ENCODE measurements around the gene PLBD1. TPM values are rescaled to one million over a fixed set of nuclear protein-coding genes. Genes with fewer than 3 reads are reported as not detected.

Gene PLBD1
- total RNA-seq, 3 donors from 2014 or later = 0.13 to 0.43 TPM; not detected in 1

DNA sequence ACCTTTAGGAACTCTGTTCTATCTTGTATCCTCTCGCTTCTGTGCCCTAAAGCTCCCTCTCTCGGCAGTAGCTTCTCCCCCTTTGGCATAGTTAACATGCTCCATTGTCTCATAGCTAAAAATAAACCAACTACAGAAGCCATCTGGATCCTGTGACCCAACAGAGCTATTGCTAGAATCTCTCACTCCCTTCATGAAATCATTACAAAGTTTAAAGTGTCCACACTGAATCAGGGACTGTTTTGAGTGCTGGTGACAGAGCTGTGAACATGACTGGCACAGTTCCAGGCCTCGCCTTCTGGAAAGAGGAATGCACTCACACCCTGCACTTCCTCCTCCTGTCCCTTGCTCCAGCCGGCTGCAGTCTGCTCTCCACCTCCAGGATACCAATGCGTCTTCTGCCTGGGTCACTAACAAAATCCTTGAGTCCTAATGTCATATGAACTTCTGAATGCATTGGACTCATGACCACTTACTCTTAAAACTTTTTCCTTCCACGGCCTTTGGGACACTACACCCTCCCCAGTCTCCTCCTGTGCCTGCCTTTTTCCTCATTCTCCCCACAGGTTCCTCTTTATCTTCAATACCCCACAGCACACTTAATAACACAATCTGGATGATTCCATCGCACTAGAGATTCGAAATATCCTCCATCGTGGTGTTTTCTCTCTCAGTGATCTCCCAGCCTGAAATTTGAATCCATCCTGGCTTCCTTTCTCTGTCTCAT lies 13.2 kb downstream of the PLBD1 start:
- Mint-ChIP-seq H3K9me3 (no peaks in the 10 kb centered on the region), H3K4me1 (ENCODE audit: low read depth) (peaks cover 4% of the 10 kb centered on the region), H3K27me3 (ENCODE audit: low read depth) (peaks cover 3% of the 10 kb centered on the region), H3K36me3 (ENCODE audit: insufficient read depth) (no peaks in the 10 kb centered on the region), H3K4me3 (no peak overlapping the region)
- DNase-seq (no peak), ATAC-seq (no peak)

DNA sequence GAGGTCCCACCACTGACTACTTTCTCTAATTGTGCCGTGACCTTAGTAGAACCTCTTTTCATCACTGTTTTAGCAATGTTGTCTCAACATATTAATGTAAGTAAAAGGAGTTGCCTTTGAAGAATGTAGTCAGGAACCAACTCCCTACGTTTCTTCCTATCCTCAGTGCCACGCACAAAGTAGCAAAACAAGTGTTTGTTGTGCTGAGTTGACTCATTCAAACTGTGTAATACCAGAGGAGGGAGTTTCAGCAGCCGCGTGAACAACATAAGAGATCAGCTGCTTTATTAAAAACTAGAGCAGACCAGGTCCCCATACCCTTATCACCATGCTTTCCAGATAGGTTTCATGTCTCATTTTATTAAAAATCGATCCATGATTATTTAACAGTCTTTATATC lies 19.1 kb downstream of the PLBD1 start:
- Mint-ChIP-seq H3K4me1 (ENCODE audit: low read depth) (no peaks in the 10 kb centered on the region), H3K9me3 (no peaks in the 10 kb centered on the region), H3K4me3 (no peak overlapping the region), H3K36me3 (ENCODE audit: insufficient read depth) (no peaks in the 10 kb centered on the region), H3K27me3 (ENCODE audit: low read depth) (peaks cover 6% of the 10 kb centered on the region)
- no peak for DNase-seq
- no peak for ATAC-seq

DNA sequence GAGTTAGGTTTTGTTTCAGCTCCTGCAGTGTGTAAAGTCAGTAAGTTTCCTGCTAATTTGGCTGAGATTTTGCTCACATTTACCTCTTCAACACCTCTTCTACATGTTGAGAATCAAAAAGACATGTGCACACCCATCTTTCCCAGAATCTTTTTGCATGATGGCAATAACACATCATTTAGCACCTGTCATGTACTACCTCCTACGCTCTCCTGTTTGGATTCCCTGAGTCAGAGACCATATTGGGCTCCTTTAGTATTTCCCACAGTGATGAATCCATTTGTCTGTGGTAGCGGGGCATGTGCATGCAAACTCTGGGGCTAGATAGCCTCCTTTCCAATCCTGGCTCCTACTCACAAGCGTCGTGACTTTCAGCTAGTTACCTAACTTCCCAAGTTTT lies 20.1 kb downstream of the PLBD1 start:
- ATAC-seq = no peak

DNA sequence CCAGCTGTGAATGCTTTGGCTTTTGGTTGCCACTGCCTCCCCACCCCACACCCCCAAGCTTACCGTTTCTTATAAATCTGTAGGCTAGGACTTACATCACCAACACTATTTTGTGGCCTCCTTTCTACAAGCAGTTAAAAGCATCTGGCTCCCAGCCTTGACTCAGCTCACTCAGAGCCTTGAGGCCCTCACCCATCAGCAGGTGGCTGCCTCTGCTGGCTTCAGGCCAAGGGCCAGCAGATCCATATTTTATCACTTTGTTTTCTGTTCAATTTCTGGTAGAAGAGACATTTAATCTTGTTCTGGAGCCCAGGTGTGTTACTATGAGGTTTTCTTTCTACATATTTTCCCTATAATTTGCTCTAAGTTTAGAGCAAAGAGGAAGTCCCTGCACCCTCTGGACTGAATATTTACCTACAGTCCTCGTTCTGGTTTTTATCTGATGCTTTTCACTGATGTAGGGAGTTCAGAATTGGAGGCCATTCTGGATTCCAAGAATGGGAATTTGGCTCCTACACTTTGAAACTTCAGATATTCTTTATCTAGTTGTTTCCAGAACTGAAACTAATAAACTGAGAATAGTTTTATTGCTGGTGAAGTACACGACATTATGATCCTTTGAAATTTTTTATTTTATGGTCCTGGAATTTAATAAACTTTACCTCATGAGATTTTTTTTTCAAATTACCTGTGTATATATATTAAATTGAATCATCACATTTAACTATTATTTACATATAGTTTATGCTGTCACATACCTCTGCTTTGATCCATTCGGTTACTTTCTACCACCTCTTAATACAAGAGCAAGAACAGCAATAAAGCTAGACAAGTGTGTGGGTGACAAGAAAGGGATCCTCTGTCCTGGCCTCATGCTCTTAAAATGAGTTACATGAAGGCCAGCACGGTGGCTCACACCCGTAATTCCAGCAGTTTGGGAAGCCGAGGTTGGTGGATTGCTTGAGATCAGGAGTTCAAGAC lies 22.2 kb downstream of the PLBD1 start:
- Mint-ChIP-seq H3K9me3 (no peaks in the 10 kb centered on the region), H3K36me3 (ENCODE audit: insufficient read depth) (no peaks in the 10 kb centered on the region), H3K4me1 (ENCODE audit: low read depth) (no peaks in the 10 kb centered on the region), H3K27me3 (ENCODE audit: low read depth) (peaks cover 5% of the 10 kb centered on the region), H3K4me3 (no peak overlapping the region)
- ATAC-seq (no peak), DNase-seq (no peak)

More for the DNA sequence above, 20.1 kb downstream of the PLBD1 start:
- H3K4me3 Mint-ChIP-seq = no peak overlapping the region
- H3K27me3 Mint-ChIP-seq (ENCODE audit: low read depth) = peaks cover 5% of the 10 kb centered on the region
- DNase-seq = no peak
- H3K9me3 Mint-ChIP-seq = no peaks in the 10 kb centered on the region
- no peaks in the 10 kb centered on the region for H3K4me1 Mint-ChIP-seq (ENCODE audit: low read depth)
- H3K36me3 Mint-ChIP-seq (ENCODE audit: insufficient read depth) = no peaks in the 10 kb centered on the region

DNA sequence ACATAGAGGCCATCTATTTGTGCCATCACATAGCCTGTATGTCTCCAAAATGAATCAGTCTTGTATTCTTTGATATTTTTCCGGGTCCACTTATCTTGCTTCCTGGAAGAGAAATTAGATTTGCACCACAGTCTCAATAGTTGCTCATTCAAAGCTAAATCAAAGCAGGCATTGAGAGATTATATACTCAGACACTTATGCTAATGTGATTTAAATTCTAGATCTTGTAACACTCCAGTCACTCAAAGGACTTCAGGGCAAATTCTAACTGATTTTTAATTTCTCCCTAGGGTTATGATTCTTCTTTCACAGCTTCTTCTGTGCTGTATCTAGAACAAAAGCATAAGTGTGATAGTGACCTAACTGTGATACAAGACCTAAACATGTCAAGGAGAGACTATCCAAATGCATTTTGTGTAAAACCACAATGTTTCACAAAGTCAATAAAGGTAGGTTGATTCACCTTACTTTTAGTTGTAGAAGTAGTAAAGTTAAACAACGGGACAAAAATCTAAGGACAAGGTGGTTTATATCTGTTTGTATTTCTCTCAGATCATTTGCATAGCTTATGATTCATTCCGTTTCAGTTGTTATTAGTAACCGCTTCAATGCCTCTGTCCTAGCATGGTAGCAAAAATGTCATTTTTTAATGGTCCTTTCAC lies 26.8 kb downstream of the PLBD1 start:
- Mint-ChIP-seq H3K4me1 (ENCODE audit: low read depth) (no peaks in the 10 kb centered on the region), H3K4me3 (no peak overlapping the region), H3K27me3 (ENCODE audit: low read depth) (peaks cover 2% of the 10 kb centered on the region), H3K36me3 (ENCODE audit: insufficient read depth) (no peaks in the 10 kb centered on the region), H3K9me3 (no peaks in the 10 kb centered on the region)
- DNase-seq = no peak
- ATAC-seq = peak in 1 of 2 donors; percentile 25

DNA sequence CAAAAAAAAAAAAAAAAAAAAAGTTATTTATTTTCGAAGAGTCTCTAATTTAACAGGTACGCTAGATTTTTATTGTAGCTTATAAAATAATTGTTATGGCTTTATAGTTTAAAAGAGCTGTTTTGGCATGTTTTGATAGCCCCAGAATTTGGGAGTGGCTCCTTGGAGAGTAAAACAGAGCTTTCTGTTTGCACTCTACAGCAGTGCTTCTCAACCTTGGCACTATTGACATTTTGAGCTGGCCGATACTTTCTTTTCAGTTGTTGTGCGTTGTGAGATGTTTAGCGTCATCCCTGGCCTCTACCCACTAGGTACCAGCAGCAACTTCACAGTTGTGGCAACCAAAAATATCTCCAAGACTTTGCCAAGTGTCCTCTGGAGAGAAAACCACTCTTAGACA lies 30.6 kb downstream of the PLBD1 start:
- ATAC-seq = no peak
- H3K27me3 Mint-ChIP-seq (ENCODE audit: low read depth) = peaks cover 1% of the 10 kb centered on the region
- no peaks in the 10 kb centered on the region for H3K4me1 Mint-ChIP-seq (ENCODE audit: low read depth)
- no peak overlapping the region for H3K4me3 Mint-ChIP-seq
- H3K36me3 Mint-ChIP-seq (ENCODE audit: insufficient read depth) = no peaks in the 10 kb centered on the region
- no peaks in the 10 kb centered on the region for H3K9me3 Mint-ChIP-seq
- DNase-seq = no peak

DNA sequence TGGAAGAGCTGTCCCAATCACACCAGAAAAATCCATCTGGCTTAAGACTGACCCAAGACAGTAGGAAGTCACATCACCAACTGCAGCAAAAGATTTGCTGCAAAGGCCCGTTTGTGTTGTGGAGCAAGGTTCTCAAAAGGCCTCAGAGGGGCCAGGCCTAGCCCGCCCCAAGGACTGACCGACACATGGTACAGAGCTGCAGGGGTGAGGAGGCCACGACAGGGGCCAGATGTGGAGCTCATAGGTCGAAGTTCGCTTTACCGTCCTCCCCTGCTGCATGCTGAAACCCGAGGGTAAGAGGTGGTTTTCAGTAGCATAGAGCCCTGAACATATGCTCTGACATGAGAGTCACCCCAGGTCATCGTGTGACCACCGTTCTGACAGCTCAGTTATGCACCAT lies 35.5 kb downstream of the PLBD1 start:
- no peak overlapping the region for H3K4me3 Mint-ChIP-seq
- no peaks in the 10 kb centered on the region for H3K36me3 Mint-ChIP-seq (ENCODE audit: insufficient read depth)
- DNase-seq (no peak), ATAC-seq (no peak)
- no peaks in the 10 kb centered on the region for H3K9me3 Mint-ChIP-seq
- H3K27me3 Mint-ChIP-seq (ENCODE audit: low read depth) = peaks cover 1% of the 10 kb centered on the region
- no peaks in the 10 kb centered on the region for H3K4me1 Mint-ChIP-seq (ENCODE audit: low read depth)

DNA sequence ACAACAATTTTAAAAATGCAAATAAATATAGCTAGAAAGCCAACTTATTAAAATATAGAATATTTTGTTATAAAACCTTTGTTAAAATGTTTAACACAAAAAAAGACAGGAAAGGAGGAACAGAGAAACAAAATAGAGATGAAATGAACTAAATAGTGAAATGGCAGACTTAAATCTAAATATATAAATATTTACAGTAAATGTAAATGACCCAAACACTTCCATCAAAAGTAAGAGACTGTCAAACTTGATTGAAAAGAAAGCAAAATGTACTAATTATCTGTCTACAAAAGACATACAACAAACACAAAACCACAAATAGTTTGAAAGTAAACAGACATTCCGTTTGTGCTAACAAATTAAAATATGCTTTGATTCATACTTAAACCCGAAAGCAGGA lies 41.7 kb downstream of the PLBD1 start:
- Mint-ChIP-seq H3K4me3 (no peak overlapping the region), H3K36me3 (ENCODE audit: insufficient read depth) (no peaks in the 10 kb centered on the region), H3K9me3 (peaks cover 38% of the 10 kb centered on the region), H3K27me3 (ENCODE audit: low read depth) (no peaks in the 10 kb centered on the region), H3K4me1 (ENCODE audit: low read depth) (no peaks in the 10 kb centered on the region)
- no peak for ATAC-seq
- no peak for DNase-seq

DNA sequence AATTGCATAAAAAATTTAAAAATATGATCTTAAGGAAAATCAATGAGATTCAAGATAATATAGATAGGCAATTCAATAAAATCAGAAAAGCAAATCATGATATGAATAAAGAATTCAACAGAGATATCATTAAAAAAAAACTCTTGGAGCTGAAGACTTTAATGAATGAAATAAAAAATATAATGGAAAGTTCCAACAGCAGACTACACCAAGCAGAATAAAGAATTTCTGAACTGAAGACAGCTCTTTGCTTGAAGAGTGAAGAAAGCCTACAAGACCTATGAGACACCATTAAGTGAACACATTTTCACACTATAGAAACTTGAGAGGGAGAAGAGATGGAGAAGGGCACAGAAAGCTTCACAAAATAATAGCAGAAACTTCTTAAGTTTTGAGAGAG lies 45.9 kb downstream of the PLBD1 start:
- ATAC-seq (no peak), DNase-seq (no peak)
- Mint-ChIP-seq H3K27me3 (ENCODE audit: low read depth) (no peaks in the 10 kb centered on the region), H3K9me3 (peaks cover 45% of the 10 kb centered on the region), H3K4me3 (no peak overlapping the region), H3K36me3 (ENCODE audit: insufficient read depth) (no peaks in the 10 kb centered on the region), H3K4me1 (ENCODE audit: low read depth) (no peaks in the 10 kb centered on the region)

DNA sequence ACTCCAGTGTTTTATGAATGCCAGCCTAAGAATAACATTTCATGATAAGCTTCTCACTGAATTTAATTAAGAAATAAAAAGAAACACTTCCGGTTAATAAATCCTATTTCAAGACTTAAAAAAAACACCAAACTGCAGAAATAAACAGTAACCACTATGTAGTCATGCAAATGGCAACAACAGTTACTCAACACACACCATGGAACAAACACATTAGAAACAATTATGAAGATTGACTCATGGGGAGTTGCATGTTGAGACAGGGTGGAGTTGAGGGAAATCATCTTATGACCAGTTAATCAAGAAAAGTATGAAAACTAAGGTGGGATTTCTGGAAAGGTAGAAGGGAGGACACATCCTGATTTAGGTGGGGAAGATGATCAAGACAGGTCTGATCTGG lies 52.7 kb downstream of the PLBD1 start:
- Mint-ChIP-seq H3K9me3 (peaks cover 4% of the 10 kb centered on the region), H3K4me3 (no peak overlapping the region), H3K27me3 (ENCODE audit: low read depth) (no peaks in the 10 kb centered on the region), H3K4me1 (ENCODE audit: low read depth) (no peaks in the 10 kb centered on the region), H3K36me3 (ENCODE audit: insufficient read depth) (no peaks in the 10 kb centered on the region)
- DNase-seq (no peak), ATAC-seq (no peak)

DNA sequence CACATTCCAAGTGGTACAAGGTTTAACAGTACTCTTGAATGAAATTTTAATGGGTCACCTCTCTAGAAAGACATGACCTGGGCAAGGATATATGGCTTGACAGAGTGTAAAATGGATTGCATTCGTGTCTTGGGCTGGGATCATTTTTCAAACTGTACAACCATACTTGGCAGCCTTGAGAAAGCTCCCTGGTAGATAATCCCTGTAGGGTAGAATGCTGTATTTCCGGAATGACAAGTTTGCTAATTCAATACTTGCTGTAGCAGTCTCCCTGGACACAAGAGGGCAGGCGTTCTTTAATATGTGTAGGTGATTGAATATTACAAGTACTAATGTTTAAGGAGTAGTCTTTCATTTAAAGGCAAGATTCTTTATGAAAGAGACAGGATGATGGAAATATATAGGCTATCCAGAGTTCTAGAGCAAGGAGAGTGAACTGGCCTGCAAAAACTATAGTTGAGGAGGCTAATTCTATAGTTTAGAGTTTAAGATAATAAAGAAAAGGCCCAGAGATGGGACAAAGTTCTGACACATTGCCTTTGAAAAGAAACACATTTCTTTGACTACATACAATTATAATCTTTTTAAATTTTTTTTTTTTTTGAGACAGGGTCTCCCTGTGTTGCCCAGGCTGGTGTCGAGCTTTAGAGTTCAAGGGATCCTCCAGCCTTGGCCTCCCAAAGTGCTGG lies 53.4 kb downstream of the PLBD1 start:
- no peaks in the 10 kb centered on the region for H3K27me3 Mint-ChIP-seq (ENCODE audit: low read depth)
- DNase-seq (no peak), ATAC-seq (no peak)
- no peaks in the 10 kb centered on the region for H3K4me1 Mint-ChIP-seq (ENCODE audit: low read depth)
- no peaks in the 10 kb centered on the region for H3K9me3 Mint-ChIP-seq
- H3K4me3 Mint-ChIP-seq = no peak overlapping the region
- H3K36me3 Mint-ChIP-seq (ENCODE audit: insufficient read depth) = no peaks in the 10 kb centered on the region

DNA sequence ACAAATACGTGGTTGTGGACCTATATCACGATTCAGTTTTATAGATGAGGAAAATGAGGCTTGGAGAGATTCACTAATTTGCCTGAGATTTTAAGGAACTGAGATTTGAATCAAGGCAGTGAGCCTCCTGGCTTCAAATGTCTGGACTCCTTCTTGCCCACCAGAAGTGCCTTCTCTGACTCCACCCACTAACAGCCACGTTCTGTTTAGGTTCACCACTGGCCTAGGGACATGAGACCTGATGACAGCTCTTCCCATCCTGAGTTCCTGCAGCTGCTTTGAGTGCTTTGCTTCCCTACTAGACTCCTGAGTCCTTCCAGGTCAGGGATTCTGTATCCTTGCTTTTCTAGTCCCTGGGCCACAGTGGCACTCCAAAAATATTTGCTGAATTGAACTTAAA lies 57.1 kb downstream of the PLBD1 start:
- ATAC-seq (no peak), DNase-seq (no peak)
- H3K4me1 Mint-ChIP-seq (ENCODE audit: low read depth) = no peaks in the 10 kb centered on the region
- no peaks in the 10 kb centered on the region for H3K36me3 Mint-ChIP-seq (ENCODE audit: insufficient read depth)
- H3K9me3 Mint-ChIP-seq = no peaks in the 10 kb centered on the region
- H3K27me3 Mint-ChIP-seq (ENCODE audit: low read depth) = no peaks in the 10 kb centered on the region
- H3K4me3 Mint-ChIP-seq = no peak overlapping the region

DNA sequence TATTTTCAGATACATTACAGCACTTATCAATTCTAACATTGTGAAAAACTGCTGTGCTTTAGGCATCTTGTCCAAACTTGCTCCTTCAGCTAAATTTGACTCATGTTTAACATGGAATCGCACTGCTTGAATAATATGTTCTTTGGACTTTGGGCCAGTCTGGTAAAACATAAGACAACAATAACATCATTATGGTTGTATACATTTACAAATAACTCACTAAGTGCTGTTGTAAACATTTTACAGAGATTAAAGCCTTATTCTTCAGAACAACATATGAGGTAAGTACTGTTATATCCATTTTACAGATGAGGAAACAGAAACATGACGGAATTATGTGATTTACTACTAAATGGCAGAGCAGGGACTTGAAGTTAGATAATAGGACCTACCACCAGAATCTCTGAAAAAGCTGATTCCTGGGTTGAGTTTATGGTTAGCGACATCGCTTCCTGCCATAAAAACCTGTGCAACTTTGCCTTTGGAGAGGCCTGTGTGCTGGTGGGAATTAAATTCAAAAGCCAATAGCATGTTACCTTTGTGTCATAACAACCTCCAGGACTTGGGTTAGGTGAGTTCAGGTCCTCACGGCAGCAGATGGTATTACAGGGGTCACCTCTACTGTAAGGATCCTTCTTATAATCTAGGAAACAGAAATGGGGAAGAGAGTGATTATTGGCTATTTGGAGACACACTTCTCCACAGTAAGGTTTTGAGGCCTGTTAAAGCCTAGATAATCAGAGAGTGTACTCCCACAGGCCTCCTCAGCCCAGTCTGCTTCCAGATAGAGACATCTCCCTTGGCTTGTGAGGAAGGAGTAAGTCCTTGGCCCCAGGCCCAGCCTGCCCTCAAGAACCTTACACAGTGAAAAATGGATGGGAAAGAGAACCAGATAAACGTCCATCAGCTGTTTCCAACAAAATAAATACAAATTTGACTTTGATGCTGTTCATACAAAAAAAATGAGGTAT lies 61.8 kb downstream of the PLBD1 start:
- DNase-seq (no peak), ATAC-seq (no peak)
- H3K9me3 Mint-ChIP-seq = no peaks in the 10 kb centered on the region
- no peak overlapping the region for H3K4me3 Mint-ChIP-seq
- H3K36me3 Mint-ChIP-seq (ENCODE audit: insufficient read depth) = peaks cover 15% of the 10 kb centered on the region
- H3K27me3 Mint-ChIP-seq (ENCODE audit: low read depth) = no peaks in the 10 kb centered on the region
- H3K4me1 Mint-ChIP-seq (ENCODE audit: low read depth) = peaks cover 2% of the 10 kb centered on the region
